Measurements from ENCODE around the gene PGF.

The PGF gene

GRCh38 chr14:74897642-74898041 is 57.8 kb downstream of the PGF start:
- DNase-seq (ENCODE audit: low read depth), result no peak

- no peak for DNase-seq (ENCODE audit: low read depth)
Measured at GRCh38 chr14:74896400-74896799, 59.0 kb downstream of the PGF start.

- no peak for DNase-seq (ENCODE audit: low read depth)
Measured at GRCh38 chr14:74893614-74894091, 61.7 kb downstream of the PGF start.

GRCh38 chr14:74892745-74893144 is 62.7 kb downstream of the PGF start:
- DNase-seq (ENCODE audit: low read depth), result no peak

GRCh38 chr14:74891870-74892269 is 63.5 kb downstream of the PGF start:
- DNase-seq (ENCODE audit: low read depth), result no peak
